Right lobe of liver (tissue), 6 donors: Measurements from ENCODE around the gene FOXP1. TPM values are rescaled to one million over a fixed set of nuclear protein-coding genes. Genes with fewer than 3 reads are reported as not detected.

Experiments used
- ATAC-seq, 4 donors: fragments of 200-7000 bp; cut with Tn5 transposase; one replicate each; pipeline ENCODE4 v1.9.1; 2020; ENCODE audit warnings: mild to moderate bottlenecking in 4 of 4, moderate library complexity in 4 of 4
- DNase-seq, 3 donors: peaks; one replicate each; pipeline ENCODE4 v3.0.0-alpha.2; 2020
- H3K27ac ChIP-seq, 3 donors: fragments of 200-600 bp; one replicate each; pipeline ENCODE4 v1.8.0; 2022
- H3K27me3 ChIP-seq, 2 donors: fragments of 200-600 bp; one replicate each; pipeline ENCODE4 v1.8.0; 2022
- H3K36me3 ChIP-seq, 4 donors: fragments of 200-600 bp; sonication (generic) in 1 of 4; one replicate each; pipeline versions ENCODE4 v1.5.1 to v1.8.0; 2017 to 2022; ENCODE audit warnings: control low read depth in 1 of 4
- H3K4me1 ChIP-seq, 4 donors: fragments of 200-600 bp; sonication (generic) in 1 of 4; one replicate each; pipeline versions ENCODE4 v1.5.1 to v1.8.0; 2017 to 2022; ENCODE audit warnings: control low read depth in 1 of 4
- H3K4me3 ChIP-seq, 3 donors: fragments of 200-600 bp; one replicate each; pipeline ENCODE4 v1.8.0; 2022
- H3K9me3 ChIP-seq, 4 donors: fragments of 200-600 bp; sonication (generic) in 1 of 4; one replicate each; pipeline versions ENCODE4 v1.5.1 to v1.8.0; 2017 to 2022; ENCODE audit warnings: control low read depth in 1 of 4
- CTCF ChIP-seq, 4 donors: fragments of 200-600 bp in 3 of 4; fragments of 450-650 bp in 1 of 4; IDR thresholded peaks; one replicate each; pipeline versions ENCODE4 v1.5.1 to v1.8.0; 2016 to 2022; ENCODE audit warnings: antibody characterized with exemption in 4 of 4, mild to moderate bottlenecking in 2 of 4
- POLR2A ChIP-seq: fragments of 450-650 bp; IDR thresholded peaks from one replicate; pipeline ENCODE4 v1.6.1; 2017; ENCODE audit warnings: antibody characterized with exemption, mild to moderate bottlenecking
- WGBS: methylation state at CpG from one replicate; pipeline ENCODE4 v1.1.6; 2018; ENCODE audit warnings: low coverage, low lambda C conversion rate; ENCODE audit not compliant: insufficient coverage; ENCODE audit errors: missing lambda C conversion rate; 5-methylcytosine and 5-hydroxymethylcytosine counted together
- intact Hi-C, 2 donors: fragments of 100-400 bp; cut with DNase I; formaldehyde crosslinking; loops; one replicate each; pipeline versions ENCODE4 v1.11.2 to v1.14.1; 2022
- total RNA-seq, 6 experiments: library from RNA; depleted of rRNA in 2 of 6; stranded (reverse); fragments of >200 nt in 2 of 6; fragmentation: NEBNext Ultra II Directional in 3 of 6; extraction: Animal tissue kit (Norgen Biotek cat#: 25700) in 3 of 6; gene quantifications; one replicate each; pipeline versions ENCODE4 v1.1.0 to v1.2.4, GENCODE V29; 2016 to 2023
- donor health status: DM: no; HTN: yes; CAD: no.
- donor health status: DM: no; HTN: no; CAD: no.
- donor health status: DM: no; HTN: no; CAD: no.
- donor health status: DM: no; HTN: yes; CAD: no.
- donor health status: DM: no; HTN: yes; CAD: no.

The FOXP1 gene
- total RNA-seq, 6 experiments from 2014 or later = 26.7 to 47.7 (median 35.2) TPM

- Histone ChIP-seq H3K4me3 (no peak overlapping the region), H3K36me3 (no peaks in the 10 kb centered on the region), H3K4me1 (no peaks in the 10 kb centered on the region), H3K9me3 (no peaks in the 10 kb centered on the region), H3K27me3 (no peaks in the 10 kb centered on the region), H3K27ac (no peak overlapping the region)
- 45% methylated on average over 2 of the region's 2 CpGs for WGBS
- TF ChIP-seq CTCF (IDR thresholded peaks at IDR 0.05) = no peak
- TF ChIP-seq POLR2A = no peak
- intact Hi-C loops = no loop called here
- ATAC-seq = peak in 1 of 4 donors; percentile 50
- no peak for DNase-seq
Measured at GRCh38 chr3:71484047-71484446, 99.5 kb downstream of the FOXP1 start.

GRCh38 chr3:71482771-71483170 lies 100.8 kb downstream of the FOXP1 start:
- intact Hi-C loops = no loop called here
- H3K27me3 ChIP-seq = no peaks in the 10 kb centered on the region
- 88% methylated on average over 4 of the region's 5 CpGs for WGBS
- no peaks in the 10 kb centered on the region for H3K36me3 ChIP-seq
- TF ChIP-seq CTCF (IDR thresholded peaks at IDR 0.05) (no peak), POLR2A (no peak)
- ATAC-seq = no peak
- no peak overlapping the region for H3K27ac ChIP-seq
- no peak for DNase-seq
- H3K9me3 ChIP-seq = no peaks in the 10 kb centered on the region
- H3K4me1 ChIP-seq = no peaks in the 10 kb centered on the region
- H3K4me3 ChIP-seq = no peak overlapping the region

GRCh38 chr3:71478568-71478967 lies 105.0 kb downstream of the FOXP1 start:
- ATAC-seq = no peak

GRCh38 chr3:71476950-71477349 lies 106.6 kb downstream of the FOXP1 start:
- H3K36me3 ChIP-seq = no peaks in the 10 kb centered on the region
- no peak for ATAC-seq
- WGBS = 100% methylated on average over 2 of the region's 2 CpGs
- intact Hi-C loops = no loop called here
- no peaks in the 10 kb centered on the region for H3K4me1 ChIP-seq
- H3K27me3 ChIP-seq = no peaks in the 10 kb centered on the region
- DNase-seq = no peak
- no peak overlapping the region for H3K4me3 ChIP-seq
- no peaks in the 10 kb centered on the region for H3K9me3 ChIP-seq
- no peak overlapping the region for H3K27ac ChIP-seq
- no peak for TF ChIP-seq POLR2A
- TF ChIP-seq CTCF (IDR thresholded peaks at IDR 0.05) = no peak

More at GRCh38 chr3:71478568-71478967, 105.0 kb downstream of the FOXP1 start:
- Histone ChIP-seq H3K4me3 (no peak overlapping the region), H3K27me3 (no peaks in the 10 kb centered on the region), H3K36me3 (no peaks in the 10 kb centered on the region), H3K4me1 (no peaks in the 10 kb centered on the region), H3K9me3 (no peaks in the 10 kb centered on the region), H3K27ac (no peak overlapping the region)
- no peak for DNase-seq
- TF ChIP-seq CTCF (IDR thresholded peaks at IDR 0.05) = no peak
- TF ChIP-seq POLR2A = no peak
- WGBS = 83% methylated on average over 1 of the region's 2 CpGs
- intact Hi-C loops = no loop called here

GRCh38 chr3:71469138-71469435 lies 114.4 kb downstream of the FOXP1 start:
- WGBS = 50% methylated on average over 1 of the region's 1 CpG
- TF ChIP-seq POLR2A (no peak), CTCF (IDR thresholded peaks at IDR 0.05) (no peak)
- ATAC-seq (no peak), DNase-seq (no peak)
- Histone ChIP-seq H3K27me3 (no peaks in the 10 kb centered on the region), H3K4me3 (no peak overlapping the region), H3K27ac (no peak overlapping the region), H3K4me1 (no peaks in the 10 kb centered on the region), H3K9me3 (no peaks in the 10 kb centered on the region), H3K36me3 (no peaks in the 10 kb centered on the region)
- intact Hi-C loops = no loop called here
